GM19455 (cell line): ENCODE data around the gene GUCY1A2.

Experiments used
- ATAC-seq: cut with Tn5 transposase; IDR thresholded peaks from one replicate; pipeline ENCODE4 v1.9.1; 2021; ENCODE audit not compliant: unreplicated experiment

The GUCY1A2 gene

DNA sequence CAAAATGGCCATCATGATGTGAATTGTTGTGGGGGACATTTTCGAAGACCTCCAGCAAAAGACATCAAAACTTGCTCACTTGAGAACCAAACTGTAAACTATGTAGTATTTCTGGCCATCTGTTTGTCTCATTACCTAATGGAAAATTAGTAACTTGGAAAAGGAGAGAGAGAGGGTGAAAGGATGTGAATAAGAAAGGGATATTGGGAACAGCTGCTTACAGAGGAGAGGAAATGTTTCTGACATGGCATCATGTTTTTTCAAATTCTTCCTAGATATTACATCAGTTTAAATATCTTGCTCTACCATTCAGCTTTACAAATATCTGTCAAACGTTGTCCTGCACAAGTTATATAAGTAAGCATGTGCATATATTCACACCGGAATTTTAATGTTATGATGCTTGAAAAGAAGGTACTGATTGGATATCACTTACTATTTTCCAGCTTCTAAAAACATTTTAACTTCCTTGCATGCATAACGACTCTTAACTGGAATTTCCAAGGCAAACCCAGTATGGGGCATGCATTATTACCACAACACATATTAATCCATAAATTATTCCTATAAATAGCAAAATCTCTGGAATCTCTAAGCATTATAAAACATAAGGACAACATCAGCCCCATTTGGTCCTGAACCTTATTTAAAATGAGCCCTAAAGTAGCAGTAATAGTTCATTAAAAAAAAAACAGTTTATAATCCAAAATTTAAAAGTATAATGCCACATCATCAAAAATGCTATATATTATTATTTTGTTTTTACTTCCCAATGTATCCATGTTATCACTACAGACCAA is 20.0 kb downstream of the GUCY1A2 start:
- ATAC-seq = no peak

DNA sequence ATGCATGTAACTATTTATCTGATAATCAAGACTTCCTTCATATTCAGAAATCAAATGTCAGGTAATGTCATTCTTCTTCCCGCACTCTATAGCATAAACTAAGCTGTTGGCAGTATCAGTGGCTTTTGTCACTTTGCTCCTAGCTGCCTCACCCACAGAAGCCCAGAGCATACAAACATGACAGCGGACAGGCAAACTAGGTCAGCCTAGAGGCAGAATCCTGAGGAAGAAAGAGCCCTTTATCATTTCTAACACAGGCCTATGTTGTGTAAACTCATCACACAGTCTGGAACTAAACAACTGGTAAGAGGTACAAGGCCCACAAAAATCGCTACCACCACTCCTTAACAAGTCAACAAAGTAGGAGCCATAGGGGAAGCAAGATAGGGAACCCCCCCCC is 21.0 kb downstream of the GUCY1A2 start:
- no peak for ATAC-seq

DNA sequence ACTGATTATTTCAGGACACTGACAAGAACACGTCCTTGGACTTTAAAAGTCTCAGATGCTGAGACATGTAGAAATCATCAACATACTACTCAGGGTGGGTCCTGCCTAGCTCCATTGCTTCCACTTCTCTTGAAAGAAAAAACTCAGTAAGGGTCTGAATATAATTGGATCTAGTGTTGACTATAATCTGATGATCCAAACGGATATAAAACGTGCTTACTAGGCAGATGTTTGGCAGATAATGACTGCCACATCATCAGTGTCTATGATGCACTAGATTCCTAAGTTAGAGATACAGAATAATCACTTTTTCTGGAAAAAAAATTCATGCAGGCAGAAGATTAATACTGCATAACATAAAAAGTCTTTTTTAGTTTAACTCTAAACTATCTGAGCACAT is 21.6 kb downstream of the GUCY1A2 start:
- ATAC-seq = no peak

DNA sequence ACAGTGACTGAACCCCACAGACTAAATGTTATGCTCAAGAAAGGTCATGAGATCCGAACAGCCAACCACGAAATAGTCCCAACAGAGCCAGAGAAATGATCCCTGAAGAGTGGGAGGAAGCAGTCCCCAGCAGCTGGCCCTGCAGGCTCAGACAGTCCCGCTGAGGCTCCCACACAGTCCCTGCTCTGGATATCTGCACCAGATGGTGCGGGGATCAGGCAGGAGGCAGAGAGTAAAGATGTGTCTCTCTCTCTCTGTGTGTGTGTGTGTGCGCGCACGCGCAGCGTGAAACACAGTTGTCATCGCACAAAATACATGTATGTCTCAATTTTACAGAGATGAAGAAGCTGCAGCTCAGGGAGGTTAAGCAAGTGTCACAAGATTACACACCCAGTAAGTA is 27.9 kb downstream of the GUCY1A2 start:
- ATAC-seq = no peak

DNA sequence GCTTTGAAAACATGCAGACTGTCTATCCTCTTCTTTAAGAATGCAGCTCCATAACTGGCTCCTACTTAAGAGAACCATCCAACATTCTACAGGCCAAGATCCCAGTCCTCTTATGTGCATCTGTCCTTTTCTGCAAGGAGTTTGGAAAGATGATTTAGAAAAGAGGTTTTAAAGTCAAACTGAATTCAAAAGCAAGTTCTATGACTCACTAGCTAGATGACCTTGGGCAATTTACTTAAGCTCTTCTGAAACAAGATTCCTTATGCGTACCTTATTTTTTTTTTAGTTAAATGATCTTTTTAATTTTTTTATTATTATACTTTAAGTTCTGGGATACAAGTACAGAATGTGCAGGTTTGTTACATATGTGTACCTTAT is 29.2 kb downstream of the GUCY1A2 start:
- no peak for ATAC-seq

DNA sequence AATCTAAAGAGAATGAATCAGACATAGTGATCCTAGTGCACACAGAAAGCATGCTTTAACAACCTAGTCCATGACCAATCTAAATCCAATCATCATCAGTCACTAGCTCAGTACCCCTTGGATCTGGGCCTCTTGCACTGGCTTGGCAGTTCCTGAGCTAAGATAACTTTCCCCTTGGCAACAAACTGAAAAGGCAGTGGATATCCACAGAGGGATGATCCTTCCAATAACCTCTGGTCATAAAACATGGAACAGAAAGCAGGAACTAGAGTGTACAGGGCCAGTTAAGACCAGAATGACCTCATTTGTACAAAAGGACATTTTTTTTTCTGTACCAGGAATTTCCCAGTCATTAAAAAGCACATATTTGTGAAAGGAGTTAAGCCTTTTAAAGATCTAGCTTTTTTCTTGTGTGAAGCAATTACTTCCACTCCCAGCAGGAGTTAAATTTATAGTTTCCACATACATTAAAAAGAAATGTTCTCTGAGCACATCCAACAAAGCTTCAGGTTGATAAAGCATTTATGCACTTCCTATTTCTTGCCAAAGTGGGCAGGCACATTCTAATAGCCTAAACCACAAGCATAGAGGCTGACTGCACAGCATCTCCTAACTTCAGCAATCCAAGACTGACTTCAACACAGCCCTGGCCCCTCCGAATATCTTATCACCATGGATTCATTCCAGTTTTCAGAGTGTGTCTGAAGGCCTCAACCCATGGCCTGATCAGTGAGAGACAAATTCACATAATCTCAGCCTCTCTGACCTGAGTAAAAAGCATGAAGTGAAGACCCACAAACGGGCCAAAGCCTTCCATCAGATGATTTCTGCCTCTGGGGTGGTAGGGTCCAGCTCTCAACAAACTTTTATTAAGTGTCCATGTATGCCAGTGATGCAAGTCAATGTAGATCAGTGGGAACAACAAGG is 29.9 kb downstream of the GUCY1A2 start:
- no peak for ATAC-seq

DNA sequence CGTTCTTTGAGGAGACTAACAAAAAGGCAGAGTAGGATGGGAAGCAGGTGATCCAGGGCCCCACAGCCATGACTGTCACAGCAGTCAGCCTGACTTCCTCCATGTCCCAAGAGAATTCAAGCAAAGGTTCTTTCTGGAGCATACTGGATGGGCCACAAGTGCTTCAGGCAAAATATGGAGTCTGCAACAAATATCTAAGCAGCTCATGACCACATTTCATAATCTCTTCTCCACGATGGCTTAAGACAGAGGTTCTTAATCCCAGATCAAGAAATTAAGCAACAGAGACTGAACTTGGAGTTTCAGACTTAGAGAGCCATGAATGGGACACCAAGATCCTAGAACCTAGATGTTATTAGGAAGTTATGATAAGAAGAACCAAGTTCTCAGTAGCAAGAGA is 31.6 kb downstream of the GUCY1A2 start:
- no peak for ATAC-seq

DNA sequence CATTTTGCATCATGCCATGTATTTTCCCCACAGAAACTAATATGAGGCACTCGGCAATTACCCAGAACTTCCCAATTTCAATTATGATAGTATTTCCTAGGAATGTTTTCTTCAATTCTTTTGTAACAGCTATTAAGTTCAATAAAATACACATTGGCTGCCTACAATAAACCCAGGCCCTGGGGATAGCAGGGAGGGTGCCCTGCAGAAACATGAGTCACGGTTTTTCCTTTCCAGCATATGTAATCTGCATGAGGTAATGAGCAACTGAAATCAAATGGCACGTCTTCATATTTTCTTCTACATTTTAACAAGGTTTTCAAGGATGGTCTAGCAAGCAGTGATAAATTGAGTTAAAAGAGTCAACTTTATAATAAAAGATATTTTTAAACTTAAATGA is 32.0 kb downstream of the GUCY1A2 start:
- no peak for ATAC-seq

DNA sequence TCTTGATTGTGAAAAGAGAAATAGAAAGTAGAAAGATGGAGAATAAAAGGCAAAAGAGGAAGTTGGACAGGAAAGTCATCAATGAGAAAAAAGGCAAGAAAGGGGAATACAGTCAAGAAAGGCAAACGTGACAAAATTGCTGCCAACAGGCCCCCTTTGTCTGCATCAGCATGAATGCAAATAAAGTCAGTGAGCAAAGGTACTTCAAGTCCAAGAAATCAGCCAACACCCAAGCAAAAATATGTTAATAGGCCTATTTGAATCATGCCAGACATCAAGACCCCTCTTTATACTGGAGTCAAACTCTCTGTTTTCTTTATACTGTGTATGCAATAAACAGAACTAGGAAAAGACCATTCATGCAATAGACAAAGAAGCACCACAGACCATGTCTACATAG is 34.3 kb downstream of the GUCY1A2 start:
- no peak for ATAC-seq

DNA sequence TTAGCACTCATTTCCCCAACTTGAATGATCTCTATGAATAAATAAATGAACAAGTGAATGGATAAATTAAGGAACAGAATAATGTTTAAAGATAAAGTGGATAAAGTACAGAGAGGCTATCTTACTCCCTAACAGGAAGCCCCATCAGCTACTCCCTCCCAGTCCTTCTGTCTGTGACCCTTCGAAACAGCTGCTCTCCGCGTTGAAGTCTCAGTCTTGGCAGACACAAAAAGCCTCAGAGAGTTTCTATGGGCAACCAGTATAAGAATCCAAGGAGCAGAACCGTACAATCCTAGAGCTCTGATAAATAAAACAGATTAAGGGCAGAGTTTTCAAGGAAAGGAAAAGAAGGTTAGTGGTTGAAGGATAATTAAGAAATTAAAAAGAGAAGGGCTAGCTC is 35.0 kb downstream of the GUCY1A2 start:
- no peak for ATAC-seq

DNA sequence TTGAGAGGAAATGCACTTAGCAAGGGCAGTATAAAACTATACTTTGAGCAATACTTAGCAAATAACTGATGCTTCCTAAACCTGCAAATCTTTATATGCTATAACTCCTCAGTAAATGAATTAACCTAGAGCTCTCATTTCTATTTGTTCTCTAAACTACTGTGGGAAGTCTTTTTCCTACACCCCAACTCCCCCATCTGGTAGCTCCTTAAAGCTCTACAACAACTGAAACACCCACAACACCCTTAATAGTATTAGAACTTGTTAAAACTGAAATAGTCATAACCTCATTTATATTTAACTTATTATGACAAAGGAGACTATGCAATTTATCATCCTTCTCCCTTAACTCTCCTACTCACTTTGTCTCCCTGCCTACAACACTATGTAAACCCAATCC is 43.4 kb downstream of the GUCY1A2 start:
- no peak for ATAC-seq

DNA sequence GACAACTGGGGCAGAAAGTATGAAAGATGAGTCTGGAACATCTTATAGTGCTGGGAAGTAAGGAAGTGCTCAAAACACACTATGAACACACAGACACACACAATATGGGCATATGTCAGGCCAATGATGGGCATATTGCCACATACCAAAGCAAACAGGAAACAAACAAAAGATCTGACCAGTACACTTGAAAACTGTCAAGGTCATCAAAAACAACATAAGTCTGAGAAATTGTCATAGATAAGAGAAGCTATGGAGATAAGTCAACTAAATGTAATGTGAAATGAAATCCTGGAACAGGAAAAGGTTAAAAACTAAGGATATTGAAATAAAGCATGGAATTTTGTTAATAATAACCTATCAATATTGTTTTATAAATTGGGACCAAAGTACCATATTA is 46.4 kb downstream of the GUCY1A2 start:
- ATAC-seq = no peak

DNA sequence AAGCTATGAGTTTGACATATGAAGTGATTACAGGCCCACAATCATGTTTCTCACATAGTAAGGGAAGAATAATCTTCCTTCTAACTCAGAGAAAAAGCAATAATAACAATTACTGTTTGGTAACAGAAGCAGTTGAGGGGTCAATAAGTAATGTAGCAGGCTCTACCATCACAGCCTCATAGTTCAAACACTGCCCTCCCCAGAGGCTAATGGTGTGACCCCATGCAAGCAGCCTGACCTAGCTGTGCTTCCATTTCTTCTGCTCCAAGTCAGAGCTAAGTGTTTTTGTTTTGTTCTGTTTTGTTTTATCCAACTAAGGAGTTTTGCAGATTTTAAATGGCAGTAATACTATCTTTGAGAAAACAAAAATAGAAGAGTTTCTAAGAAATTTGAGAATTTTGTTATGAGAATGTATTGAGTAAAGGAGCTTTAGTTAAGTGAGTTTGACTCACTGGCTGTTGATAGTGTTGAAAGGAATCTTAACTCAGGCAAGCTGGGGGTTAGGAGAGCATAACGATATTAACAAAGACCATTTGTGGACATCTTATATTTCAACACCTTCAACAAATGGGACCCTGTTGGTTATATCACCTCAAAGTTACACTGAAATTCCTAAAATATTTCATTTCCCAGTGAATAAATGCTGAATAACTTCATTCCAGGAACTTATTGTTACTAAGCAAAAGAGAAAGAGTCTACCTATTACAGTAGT is 48.5 kb downstream of the GUCY1A2 start:
- ATAC-seq = no peak

DNA sequence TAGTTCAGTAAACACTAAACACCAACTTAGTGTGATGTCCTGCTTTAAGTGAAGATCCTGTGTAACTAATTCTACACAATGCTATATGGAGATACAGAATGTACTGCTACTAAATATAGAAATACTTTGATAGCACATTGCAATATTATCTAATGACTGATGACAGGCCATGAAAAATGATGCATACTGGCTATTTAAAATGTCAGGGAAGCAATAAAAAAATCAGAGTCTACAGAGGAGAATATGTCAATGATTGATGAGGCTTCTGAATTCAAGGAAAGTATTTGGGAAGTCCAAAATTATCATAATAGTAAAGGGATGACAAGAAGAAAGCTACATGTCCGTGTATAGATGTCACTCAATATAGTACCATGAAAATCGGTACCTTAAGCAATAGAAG is 55.3 kb downstream of the GUCY1A2 start:
- no peak for ATAC-seq

DNA sequence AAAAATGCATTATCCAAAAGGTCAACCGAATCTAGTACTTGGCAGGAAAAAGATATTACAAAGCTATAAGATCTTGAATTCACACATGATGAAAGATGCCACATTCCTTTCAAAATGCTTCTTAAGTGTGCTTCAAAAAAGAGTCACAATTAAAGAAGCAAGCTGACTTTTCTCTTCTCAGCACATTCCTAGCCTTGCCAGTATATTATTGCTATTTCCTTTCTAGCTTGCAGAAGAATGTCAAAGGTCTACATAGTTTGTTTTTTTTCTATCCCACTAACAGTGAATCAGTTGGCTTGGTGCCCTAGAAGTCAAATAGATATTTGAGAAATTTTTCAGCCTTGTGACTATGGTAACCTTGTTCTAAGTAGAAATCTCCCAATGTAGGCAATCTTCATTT is 56.8 kb downstream of the GUCY1A2 start:
- ATAC-seq = no peak

DNA sequence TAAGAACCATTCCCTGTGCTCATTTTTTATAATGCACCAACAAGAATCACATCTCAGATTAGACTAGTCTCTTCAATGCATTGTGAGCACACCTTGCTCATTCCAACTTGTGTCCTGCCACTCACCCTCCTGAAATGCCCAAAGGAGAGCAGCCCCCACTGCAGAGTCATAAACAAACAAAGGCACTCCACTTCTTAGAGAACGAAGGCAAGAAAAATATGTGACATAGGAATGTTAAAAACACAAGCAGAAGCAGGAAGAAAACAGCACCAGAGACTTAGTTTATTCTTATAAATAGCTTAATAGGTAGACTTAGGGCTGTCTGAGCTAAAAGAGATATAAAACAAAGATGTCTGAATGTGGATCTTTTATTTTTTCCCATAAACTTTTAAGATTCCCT is 57.2 kb downstream of the GUCY1A2 start:
- no peak for ATAC-seq

DNA sequence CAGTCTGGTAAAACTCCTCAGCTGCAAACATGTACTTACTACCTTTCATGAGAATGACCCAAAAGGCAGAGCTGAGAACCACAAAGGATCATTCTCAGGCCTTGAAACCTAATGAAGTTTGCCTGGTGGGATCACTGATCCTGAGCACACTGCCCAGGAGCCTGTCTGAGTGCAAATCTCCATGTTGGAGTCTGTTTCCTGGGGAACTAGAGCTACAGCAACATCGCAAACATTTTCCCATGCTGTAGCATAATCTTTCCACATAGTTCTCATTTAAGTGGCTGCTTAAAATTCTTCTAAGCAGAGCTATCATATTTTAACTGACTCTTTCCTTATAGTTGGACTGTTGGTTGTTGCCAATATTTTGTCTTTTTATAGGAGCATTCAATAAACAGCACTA is 58.5 kb downstream of the GUCY1A2 start:
- ATAC-seq = no peak

DNA sequence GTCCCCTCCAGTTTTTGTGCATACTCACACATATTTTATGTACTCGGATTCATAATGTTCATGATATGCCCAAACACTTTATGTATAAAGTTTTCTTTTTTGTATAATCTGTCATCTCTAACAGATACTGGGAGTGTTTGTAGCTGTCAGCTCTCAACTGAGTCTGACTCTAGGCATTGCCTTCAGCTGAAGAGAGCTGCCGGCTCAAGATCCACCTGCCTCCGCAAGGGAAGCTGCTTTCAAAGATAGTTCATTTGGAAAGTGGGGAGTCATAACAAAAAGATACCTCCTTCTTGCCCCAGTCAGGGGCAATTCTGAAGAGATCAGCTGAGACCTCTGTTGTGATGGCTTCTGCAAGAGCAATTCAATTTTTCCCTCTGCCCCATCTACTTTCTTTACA is 58.9 kb downstream of the GUCY1A2 start:
- no peak for ATAC-seq

DNA sequence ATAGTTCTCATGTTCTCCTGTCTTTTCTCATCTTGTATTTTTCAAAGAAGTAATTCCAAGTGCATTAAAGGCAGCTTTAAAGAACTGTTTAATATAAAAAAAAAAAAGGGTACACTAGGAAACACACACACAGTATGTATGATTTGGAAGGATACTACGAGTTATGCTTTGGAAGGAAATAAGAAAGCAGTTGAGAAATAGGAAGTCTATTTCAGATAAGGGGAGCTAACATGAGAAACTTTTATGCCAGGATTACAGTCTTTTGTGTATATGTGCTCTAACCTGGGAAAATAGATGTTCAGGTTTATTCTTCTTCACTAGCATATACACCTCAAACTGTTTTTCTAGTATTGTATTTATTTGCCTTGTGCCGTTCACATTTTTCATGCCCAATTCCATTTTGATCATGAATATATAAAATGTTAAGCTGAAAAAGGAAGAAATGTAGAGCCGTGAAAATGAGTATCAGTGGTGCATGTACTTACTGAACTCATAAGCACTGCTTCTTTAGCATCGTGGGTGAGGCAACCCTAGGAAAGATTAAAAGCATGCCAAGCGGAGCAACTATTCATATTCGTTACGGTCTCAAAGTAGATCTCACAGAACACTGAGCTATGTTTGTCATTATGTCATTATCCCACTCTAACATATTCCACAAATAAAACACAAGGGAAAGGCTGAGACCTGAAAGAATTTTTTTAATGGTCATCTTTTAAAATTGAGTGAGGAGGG is 59.6 kb downstream of the GUCY1A2 start:
- no peak for ATAC-seq

DNA sequence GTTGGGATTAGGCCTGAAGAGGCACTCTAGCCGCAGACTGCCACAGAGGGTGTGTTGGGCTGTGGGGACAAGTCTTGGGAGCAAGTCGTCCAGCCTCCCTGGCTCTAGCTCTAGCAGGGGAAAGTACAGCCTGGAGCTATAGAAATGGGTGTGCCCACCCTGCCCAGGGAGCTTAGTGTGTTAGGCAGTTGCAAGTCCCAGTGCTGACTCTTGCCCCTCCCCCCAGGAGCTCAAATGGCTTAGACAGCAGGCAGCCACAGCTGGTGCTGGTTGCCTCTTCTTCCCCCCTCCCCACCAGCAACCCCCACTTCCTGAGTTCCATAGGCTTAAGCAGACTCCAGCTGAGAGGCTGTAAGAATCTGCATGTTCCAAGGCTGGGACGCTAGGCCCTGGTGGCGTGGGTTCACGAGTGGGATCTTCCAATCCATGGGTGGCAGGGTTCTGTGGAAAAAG is 61.2 kb downstream of the GUCY1A2 start:
- ATAC-seq = no peak

DNA sequence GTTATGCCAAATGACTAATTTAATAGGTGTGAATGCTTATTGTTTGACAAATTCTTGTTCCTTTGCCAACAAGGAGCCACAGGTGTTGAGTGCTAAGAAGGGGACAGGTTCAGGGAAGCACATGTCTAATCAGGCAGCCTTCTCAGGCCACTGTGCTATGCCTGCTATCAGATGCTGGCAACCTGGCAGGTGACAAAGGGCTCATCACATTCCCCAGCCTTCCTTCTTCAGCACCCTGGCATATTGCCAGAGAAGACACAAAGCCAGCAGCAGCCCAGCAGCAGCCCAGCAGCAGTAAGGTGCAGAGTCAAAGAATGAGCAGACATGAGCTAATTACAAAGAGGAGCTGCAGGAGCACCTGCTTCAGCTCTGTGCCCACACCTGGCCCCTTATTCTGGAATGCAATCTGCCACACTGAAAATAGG is 68.2 kb downstream of the GUCY1A2 start:
- ATAC-seq = no peak
